HepG2 (cell line): ENCODE data around the gene POLR2H. TPM values are rescaled to one million over a fixed set of nuclear protein-coding genes. Genes with fewer than 3 reads are reported as not detected.

Experiments
- ATAC-seq: fragments of 200-7000 bp; cut with Tn5 transposase; 3 replicates; pipeline ENCODE4 v1.9.1; 2020; ENCODE audit warnings: mild to moderate bottlenecking, moderate library complexity
- BruUV-seq: library from RNA; stranded (reverse); fragments of 400-500 nt; replicated peaks from 2 replicates; lab custom pipeline; 2021; lab: Mats Ljungman, UMichigan
- CTCF ChIA-PET: fragments of 300-600 bp; formaldehyde crosslinking; extraction: SDS; loops from one replicate; lab custom pipeline; 2021; ENCODE audit warnings: low total read pairs, inconsistent platforms, low intra/inter-chr PET ratio; lab: Yijun Ruan, JAX
- POLR2A ChIA-PET: fragments of 350-600 bp; sonication (Branson Sonifier 250); formaldehyde crosslinking; loops from one replicate; lab custom pipeline; 2020; ENCODE audit warnings: antibody characterized with exemption, inconsistent platforms; lab: Yijun Ruan, JAX
- DNase-seq: peaks from one replicate; pipeline ENCODE4 v3.0.0-alpha.2; 2015; ENCODE audit warnings: low spot score
- FAIRE-seq: peaks from 3 replicates; lab custom pipeline; 2011; peaks lifted over from hg19 to GRCh38; lab: Jason Lieb, UNC
- H2AFZ ChIP-seq: one replicate; pipeline ENCODE4 v1.6.1; 2011; ENCODE audit warnings: low read length, inconsistent platforms
- H3K27ac ChIP-seq: fragments of 300-600 bp; 3 replicates; pipeline ENCODE4 v1.8.0; 2011; ENCODE audit warnings: mixed run types, mild to moderate bottlenecking, mixed read lengths, low read length, inconsistent platforms; ENCODE audit not compliant: insufficient read depth; ENCODE audit errors: extremely low read length
- H3K27me3 ChIP-seq, 2 experiments: fragments of 200-600 bp in 1 of 2; 2 replicates in 1 of 2; 3 replicates in 1 of 2; pipeline versions ENCODE4 v1.6.0 to v1.8.0; 2011; ENCODE audit warnings: low read length in 2 of 2, mild to moderate bottlenecking in 2 of 2, moderate library complexity in 2 of 2, inconsistent platforms in 1 of 2; ENCODE audit not compliant: insufficient read depth in 2 of 2, control insufficient read depth in 1 of 2
- H3K36me3 ChIP-seq, 2 experiments: fragments of 200-600 bp in 1 of 2; replicated peaks in 1 of 2; 2 replicates in 1 of 2; 3 replicates in 1 of 2; pipeline versions ENCODE4 v1.5.1 to v1.8.0; 2011; ENCODE audit warnings: low read length in 2 of 2, inconsistent platforms in 1 of 2; ENCODE audit not compliant: insufficient read depth in 2 of 2, control insufficient read depth in 1 of 2
- H3K4me1 ChIP-seq: 2 replicates; pipeline ENCODE4 v1.5.1; 2012; ENCODE audit warnings: low read length, inconsistent platforms; ENCODE audit not compliant: insufficient read depth
- H3K4me2 ChIP-seq: 2 replicates; pipeline ENCODE4 v1.6.0; 2011; ENCODE audit warnings: low read depth, low read length, inconsistent platforms
- H3K4me3 ChIP-seq, 3 experiments: fragments of 200-600 bp in 1 of 3; sonication (generic), shearing (Covaris generic) in 1 of 3; replicated peaks in 1 of 3; 2 replicates each; pipeline ENCODE4 v1.5.1; 2011 to 2016; ENCODE audit warnings: low read length in 3 of 3, inconsistent platforms in 2 of 3, low read depth in 2 of 3, mild to moderate bottlenecking in 2 of 3, control low read depth in 1 of 3, mixed read lengths in 1 of 3; ENCODE audit not compliant: insufficient read depth in 1 of 3
- H3K79me2 ChIP-seq: one replicate; pipeline ENCODE4 v1.6.1; 2011; ENCODE audit warnings: low read length, inconsistent platforms; ENCODE audit not compliant: insufficient read depth
- H3K9ac ChIP-seq: 2 replicates; pipeline ENCODE4 v1.6.0; 2011; ENCODE audit warnings: mild to moderate bottlenecking, low read depth, low read length, inconsistent platforms; ENCODE audit not compliant: insufficient read depth
- H3K9me3 ChIP-seq: 2 replicates; pipeline ENCODE4 v1.5.1; 2012; ENCODE audit warnings: mild to moderate bottlenecking, low read length
- H4K20me1 ChIP-seq: 2 replicates; pipeline ENCODE4 v1.6.0; 2011; ENCODE audit warnings: inconsistent platforms, mild to moderate bottlenecking, low read length, moderate library complexity; ENCODE audit not compliant: insufficient read depth
- ARID4A ChIP-seq: sonication (generic); formaldehyde crosslinking; IDR thresholded peaks from 2 replicates; pipeline ENCODE4 v1.5.0; 2020; ENCODE audit warnings: mild to moderate bottlenecking, missing genetic modification reagents, borderline replicate concordance
- MEF2D ChIP-seq: sonication (generic); formaldehyde crosslinking; IDR thresholded peaks from 2 replicates; pipeline ENCODE4 v1.5.1; 2020; ENCODE audit warnings: mild to moderate bottlenecking, missing genetic modification reagents
- MTF1 ChIP-seq: sonication (generic); formaldehyde crosslinking; IDR thresholded peaks from 2 replicates; pipeline ENCODE4 v1.5.0; 2020; ENCODE audit warnings: missing genetic modification reagents
- NONO ChIP-seq, 2 experiments: fragments of 450-650 bp in 1 of 2; sonication (generic) in 1 of 2; formaldehyde crosslinking in 1 of 2; IDR thresholded peaks in 1 of 2; conservative IDR thresholded peaks in 1 of 2; 2 replicates each; pipeline versions ENCODE4 v1.6.1 to v1.8.0; 2017 to 2022; ENCODE audit warnings: mild to moderate bottlenecking in 1 of 2, missing genetic modification reagents in 1 of 2, moderate library complexity in 1 of 2
- PITX1 ChIP-seq: sonication (generic); formaldehyde crosslinking; IDR thresholded peaks from 2 replicates; pipeline ENCODE4 v1.5.1; 2020; ENCODE audit warnings: mild to moderate bottlenecking, missing genetic modification reagents
- PTBP1 ChIP-seq: fragments of 200-400 bp; formaldehyde crosslinking; IDR thresholded peaks from 2 replicates; pipeline ENCODE4 v1.6.1; 2018; ENCODE audit warnings: low read length, low read depth; ENCODE audit not compliant: poor library complexity, severe bottlenecking
- RNF219 ChIP-seq: sonication (generic); formaldehyde crosslinking; IDR thresholded peaks from 2 replicates; pipeline ENCODE4 v1.5.0; 2020; ENCODE audit warnings: mild to moderate bottlenecking, missing genetic modification reagents
- SAP130 ChIP-seq: IDR thresholded peaks from 2 replicates; pipeline ENCODE4 v1.6.1; 2016; ENCODE audit warnings: low read depth
- TFAP4 ChIP-seq: sonication (generic); IDR thresholded peaks from 2 replicates; pipeline ENCODE4 v1.6.1; 2016; ENCODE audit warnings: low read depth, borderline replicate concordance
- ZNF317 ChIP-seq: sonication (generic); formaldehyde crosslinking; IDR thresholded peaks from 2 replicates; pipeline ENCODE4 v1.5.0; 2020; ENCODE audit warnings: mild to moderate bottlenecking, missing genetic modification reagents
- ZNF382 ChIP-seq: sonication (generic); formaldehyde crosslinking; IDR thresholded peaks from 2 replicates; pipeline ENCODE4 v1.5.0; 2020; ENCODE audit warnings: missing genetic modification reagents, mild to moderate bottlenecking, borderline replicate concordance
- WGBS: methylation state at CpG from one replicate; pipeline ENCODE4 v1.1.6; 2017; ENCODE audit warnings: low lambda C conversion rate; 5-methylcytosine and 5-hydroxymethylcytosine counted together
- in situ Hi-C: cut with HindIII; loops from 2 replicates; pipeline ENCODE4 v1.10.0; 2017; ENCODE audit warnings: low pct_unique_long_range_greater_than_20kb; ENCODE audit not compliant: extremely low pct_ligation_motif_present
- intact Hi-C: fragments of 100-400 bp; cut with micrococcal nuclease; formaldehyde crosslinking; loops from one replicate; pipeline ENCODE4 v1.10.0; 2022; ENCODE audit not compliant: unreplicated experiment
- polyA plus RNA-seq, 8 experiments: library from polyadenylated mRNA; depleted of rRNA in 3 of 8; stranded (reverse) in 7 of 8; unstranded in 1 of 8; fragments of >200 nt; fragmentation: Illumina TruSeq in 4 of 8; extraction: Trizol in 4 of 8; gene quantifications; 2 replicates each; pipeline versions ENCODE4 v1.2.1 to v1.2.3, GENCODE V29; 2011 to 2016; ENCODE audit warnings: low read depth in 4 of 8, missing spikeins in 1 of 8, mixed read lengths in 1 of 8; ENCODE audit not compliant: insufficient read depth in 1 of 8
- total RNA-seq, 5 experiments: library from RNA; depleted of rRNA; stranded (reverse); fragments of >200 nt; fragmentation: Illumina TruSeq; extraction: Trizol; gene quantifications; 2 replicates each; pipeline ENCODE4 v1.2.3, GENCODE V29; 2016; ENCODE audit warnings: low read depth in 1 of 5
- TF ChIP-seq, protein P1 (sequence below): sonication (generic); formaldehyde crosslinking; IDR thresholded peaks from 2 replicates; pipeline ENCODE4 v1.4.0; 2020; ENCODE audit warnings: mild to moderate bottlenecking, missing genetic modification reagents

POLR2H gene
- total and polyA plus RNA-seq, 2 of the 13 experiments (the other 11 are each of a cell fraction or from before 2014, with no cell fraction given) = 118 to 194 TPM

GRCh38 chr3:184336547-184337398, 24.7 kb upstream of the POLR2H start:
- Histone ChIP-seq H3K27me3 (no peaks in the 10 kb centered on the region; a peak in 1 of 5 replicates), H3K4me1 (peaks cover 18% of the 10 kb centered on the region), H2AFZ (no peak overlapping the region), H3K9ac (peak overlapping the region; percentile 91), H3K9me3 (no peaks in the 10 kb centered on the region), H3K4me3 (peak overlapping the region; percentile 67 to 94 (median 80)), H3K79me2 (peaks cover 16% of the 10 kb centered on the region), H3K36me3 (peaks cover 18 to 36% of the 10 kb centered on the region in 2 experiments), H3K4me2 (peak overlapping the region; percentile 94), H3K27ac (peak overlapping the region; percentile 84), H4K20me1 (peaks cover 19% of the 10 kb centered on the region; the same call in 1 of the 2 replicates)
- intact Hi-C loops = no loop called here
- in situ Hi-C loops = no loop called here
- peak; percentile 89 for FAIRE-seq
- 4% methylated on average over 15 of the region's 17 CpGs for WGBS
- ChIA-PET POLR2A (interaction anchor here (0.7 to 1.9 kb wide), 7 partner anchors 9 to 181 kb away, joined by 3 to 10 read pairs (median 5); partner anchors contain the start of genes CLCN2, DVL3 and POLR2H), CTCF (no interaction called here)
- peak; percentile 62 for DNase-seq
- BruUV-seq = no TSS peak
- ATAC-seq = peak; percentile 49
- TF ChIP-seq MTF1 (CRISPR knock-in tag) (no peak), PTBP1 (no peak), ZNF382 (CRISPR knock-in tag) (no peak), RNF219 (CRISPR knock-in tag) (no peak), TFAP4 (peak; percentile 52), NONO (IDR thresholded peaks at IDR 0.05) (no peak), NONO (CRISPR knock-in tag; conservative IDR thresholded peaks at IDR 0.05) (peak; percentile 26; the same call in 1 of the 2 replicates), PITX1 (CRISPR knock-in tag) (0 out of 2 replicates have a peak, but pooled peaks have one; percentile 5), MEF2D (CRISPR knock-in tag) (0 out of 2 replicates have a peak, but pooled peaks have one; percentile 18), ARID4A (CRISPR knock-in tag) (peak; percentile 34; the same call in 1 of the 2 replicates), ZNF317 (CRISPR knock-in tag) (no peak), SAP130 (CRISPR knock-in tag) (peak; percentile 31)
- TF ChIP-seq, protein P1, sequence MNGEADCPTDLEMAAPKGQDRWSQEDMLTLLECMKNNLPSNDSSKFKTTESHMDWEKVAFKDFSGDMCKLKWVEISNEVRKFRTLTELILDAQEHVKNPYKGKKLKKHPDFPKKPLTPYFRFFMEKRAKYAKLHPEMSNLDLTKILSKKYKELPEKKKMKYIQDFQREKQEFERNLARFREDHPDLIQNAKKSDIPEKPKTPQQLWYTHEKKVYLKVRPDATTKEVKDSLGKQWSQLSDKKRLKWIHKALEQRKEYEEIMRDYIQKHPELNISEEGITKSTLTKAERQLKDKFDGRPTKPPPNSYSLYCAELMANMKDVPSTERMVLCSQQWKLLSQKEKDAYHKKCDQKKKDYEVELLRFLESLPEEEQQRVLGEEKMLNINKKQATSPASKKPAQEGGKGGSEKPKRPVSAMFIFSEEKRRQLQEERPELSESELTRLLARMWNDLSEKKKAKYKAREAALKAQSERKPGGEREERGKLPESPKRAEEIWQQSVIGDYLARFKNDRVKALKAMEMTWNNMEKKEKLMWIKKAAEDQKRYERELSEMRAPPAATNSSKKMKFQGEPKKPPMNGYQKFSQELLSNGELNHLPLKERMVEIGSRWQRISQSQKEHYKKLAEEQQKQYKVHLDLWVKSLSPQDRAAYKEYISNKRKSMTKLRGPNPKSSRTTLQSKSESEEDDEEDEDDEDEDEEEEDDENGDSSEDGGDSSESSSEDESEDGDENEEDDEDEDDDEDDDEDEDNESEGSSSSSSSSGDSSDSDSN (CRISPR knock-in tag) = peak; percentile 29; the same call in 1 of the 2 replicates
